Endothelial cell (in vitro differentiated cells): ENCODE measurements around the gene KRTAP10-3. TPM values are rescaled to one million over a fixed set of nuclear protein-coding genes. Genes with fewer than 3 reads are reported as not detected.

Experiments used
- DNase-seq: peaks from one replicate; pipeline ENCODE4 v3.0.0; 2021; ENCODE audit warnings: low spot score
- H3K27ac Mint-ChIP-seq: one replicate; pipeline ENCODE4 v1.8.0; 2021; ENCODE audit warnings: mixed read lengths, inconsistent platforms; ENCODE audit not compliant: unreplicated experiment
- H3K27me3 Mint-ChIP-seq: one replicate; pipeline ENCODE4 v1.8.0; 2021; ENCODE audit warnings: mild to moderate bottlenecking, moderate library complexity, mixed read lengths, inconsistent platforms; ENCODE audit not compliant: unreplicated experiment
- H3K36me3 Mint-ChIP-seq: one replicate; pipeline ENCODE4 v1.8.0; 2021; ENCODE audit warnings: mild to moderate bottlenecking, low read depth, mixed read lengths, inconsistent platforms; ENCODE audit not compliant: unreplicated experiment
- H3K4me1 Mint-ChIP-seq: one replicate; pipeline ENCODE4 v1.8.0; 2021; ENCODE audit warnings: mild to moderate bottlenecking, mixed read lengths, inconsistent platforms; ENCODE audit not compliant: unreplicated experiment
- H3K4me3 Mint-ChIP-seq: one replicate; pipeline ENCODE4 v1.8.0; 2021; ENCODE audit warnings: mild to moderate bottlenecking, mixed read lengths, inconsistent platforms; ENCODE audit not compliant: unreplicated experiment
- H3K9me3 Mint-ChIP-seq: one replicate; pipeline ENCODE4 v1.8.0; 2021; ENCODE audit warnings: mixed read lengths, inconsistent platforms; ENCODE audit not compliant: unreplicated experiment
- total RNA-seq: library from RNA; stranded (reverse); fragmentation: NEBNext Ultra II Directional; extraction: Animal tissue kit (Norgen Biotek cat#: 25700); gene quantifications from one replicate; pipeline ENCODE4 v1.2.1, GENCODE V29; 2021; ENCODE audit not compliant: unreplicated experiment
- TF ChIP-seq, protein P1 (sequence below): fragments of 200-600 bp; sonication (generic); IDR thresholded peaks from one replicate; pipeline ENCODE4 v1.5.0; 2021; ENCODE audit warnings: antibody characterized with exemption; ENCODE audit not compliant: unreplicated experiment

The KRTAP10-3 gene
- total RNA-seq, 1 donor from 2014 or later, result not detected

DNA sequence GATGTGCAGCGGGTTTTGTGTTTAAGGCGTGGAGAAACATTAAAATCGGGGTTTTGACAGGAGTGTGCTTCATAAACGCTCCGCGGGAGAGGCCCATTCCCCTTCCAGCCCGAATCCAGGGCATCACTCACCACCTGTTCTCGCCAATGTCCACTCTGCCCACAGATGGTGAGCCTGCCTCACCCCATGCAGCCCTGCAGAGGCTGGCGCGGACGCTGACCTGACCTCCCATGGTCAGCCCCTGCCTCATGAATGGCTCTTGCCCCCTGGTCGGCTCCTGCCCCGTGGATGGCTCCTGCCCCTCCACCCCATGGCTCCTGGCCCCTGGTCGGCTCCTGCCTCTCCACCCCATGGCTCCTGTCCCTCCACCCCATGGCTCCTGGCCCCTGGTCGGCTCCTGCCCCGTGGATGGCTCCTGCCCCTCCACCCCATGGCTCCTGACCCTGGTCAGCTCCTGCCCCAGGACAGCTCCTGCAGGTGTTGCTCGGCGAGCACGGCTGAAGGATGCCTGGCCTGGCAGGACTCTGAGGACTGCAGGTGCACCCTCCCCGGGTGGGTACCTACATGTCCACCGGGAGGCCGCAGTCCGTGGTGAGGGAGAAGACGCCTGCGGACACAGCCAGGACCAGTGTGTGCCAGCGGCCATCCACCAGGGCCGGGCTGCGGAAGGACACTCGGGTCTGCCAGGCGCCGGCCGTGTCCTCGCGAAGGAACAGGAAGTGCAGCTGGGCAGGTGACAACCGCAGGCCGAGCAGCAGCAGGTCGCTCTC is 25.3 kb downstream of the KRTAP10-3 start:
- TF ChIP-seq, protein P1, sequence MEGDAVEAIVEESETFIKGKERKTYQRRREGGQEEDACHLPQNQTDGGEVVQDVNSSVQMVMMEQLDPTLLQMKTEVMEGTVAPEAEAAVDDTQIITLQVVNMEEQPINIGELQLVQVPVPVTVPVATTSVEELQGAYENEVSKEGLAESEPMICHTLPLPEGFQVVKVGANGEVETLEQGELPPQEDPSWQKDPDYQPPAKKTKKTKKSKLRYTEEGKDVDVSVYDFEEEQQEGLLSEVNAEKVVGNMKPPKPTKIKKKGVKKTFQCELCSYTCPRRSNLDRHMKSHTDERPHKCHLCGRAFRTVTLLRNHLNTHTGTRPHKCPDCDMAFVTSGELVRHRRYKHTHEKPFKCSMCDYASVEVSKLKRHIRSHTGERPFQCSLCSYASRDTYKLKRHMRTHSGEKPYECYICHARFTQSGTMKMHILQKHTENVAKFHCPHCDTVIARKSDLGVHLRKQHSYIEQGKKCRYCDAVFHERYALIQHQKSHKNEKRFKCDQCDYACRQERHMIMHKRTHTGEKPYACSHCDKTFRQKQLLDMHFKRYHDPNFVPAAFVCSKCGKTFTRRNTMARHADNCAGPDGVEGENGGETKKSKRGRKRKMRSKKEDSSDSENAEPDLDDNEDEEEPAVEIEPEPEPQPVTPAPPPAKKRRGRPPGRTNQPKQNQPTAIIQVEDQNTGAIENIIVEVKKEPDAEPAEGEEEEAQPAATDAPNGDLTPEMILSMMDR, result no peak
- no peaks in the 10 kb centered on the region for H3K4me1 Mint-ChIP-seq
- no peaks in the 10 kb centered on the region for H3K9me3 Mint-ChIP-seq
- peaks cover 10% of the 10 kb centered on the region for H3K36me3 Mint-ChIP-seq
- H3K27me3 Mint-ChIP-seq, result peaks cover 11% of the 10 kb centered on the region
- no peak for DNase-seq
- no peak overlapping the region for H3K4me3 Mint-ChIP-seq
- H3K27ac Mint-ChIP-seq, result no peak overlapping the region

DNA sequence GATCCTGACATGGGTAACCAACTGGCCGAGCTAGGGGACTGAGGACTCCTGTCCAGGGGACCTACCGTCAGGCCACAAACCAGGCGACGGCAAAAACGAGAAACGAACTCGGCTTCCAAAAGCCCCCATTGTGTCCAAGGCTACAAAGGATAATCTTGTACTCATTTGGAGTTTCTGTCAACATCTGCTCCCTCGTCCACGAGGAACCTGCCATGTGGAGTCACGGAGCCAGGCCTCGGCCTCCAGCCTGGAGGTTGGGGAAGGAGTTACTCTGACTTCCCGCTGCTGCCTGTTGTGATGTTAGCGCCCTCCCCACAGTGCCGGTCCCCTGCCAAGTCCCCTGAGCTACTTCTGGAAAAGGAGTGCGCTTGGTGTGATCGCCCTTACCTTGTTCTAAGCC is 25.9 kb downstream of the KRTAP10-3 start:
- TF ChIP-seq, protein P1, result no peak
- no peak for DNase-seq
- H3K9me3 Mint-ChIP-seq, result no peaks in the 10 kb centered on the region
- peaks cover 10% of the 10 kb centered on the region for H3K36me3 Mint-ChIP-seq
- H3K27ac Mint-ChIP-seq, result no peak overlapping the region
- H3K27me3 Mint-ChIP-seq, result peaks cover 11% of the 10 kb centered on the region
- H3K4me1 Mint-ChIP-seq, result no peaks in the 10 kb centered on the region
- no peak overlapping the region for H3K4me3 Mint-ChIP-seq

DNA sequence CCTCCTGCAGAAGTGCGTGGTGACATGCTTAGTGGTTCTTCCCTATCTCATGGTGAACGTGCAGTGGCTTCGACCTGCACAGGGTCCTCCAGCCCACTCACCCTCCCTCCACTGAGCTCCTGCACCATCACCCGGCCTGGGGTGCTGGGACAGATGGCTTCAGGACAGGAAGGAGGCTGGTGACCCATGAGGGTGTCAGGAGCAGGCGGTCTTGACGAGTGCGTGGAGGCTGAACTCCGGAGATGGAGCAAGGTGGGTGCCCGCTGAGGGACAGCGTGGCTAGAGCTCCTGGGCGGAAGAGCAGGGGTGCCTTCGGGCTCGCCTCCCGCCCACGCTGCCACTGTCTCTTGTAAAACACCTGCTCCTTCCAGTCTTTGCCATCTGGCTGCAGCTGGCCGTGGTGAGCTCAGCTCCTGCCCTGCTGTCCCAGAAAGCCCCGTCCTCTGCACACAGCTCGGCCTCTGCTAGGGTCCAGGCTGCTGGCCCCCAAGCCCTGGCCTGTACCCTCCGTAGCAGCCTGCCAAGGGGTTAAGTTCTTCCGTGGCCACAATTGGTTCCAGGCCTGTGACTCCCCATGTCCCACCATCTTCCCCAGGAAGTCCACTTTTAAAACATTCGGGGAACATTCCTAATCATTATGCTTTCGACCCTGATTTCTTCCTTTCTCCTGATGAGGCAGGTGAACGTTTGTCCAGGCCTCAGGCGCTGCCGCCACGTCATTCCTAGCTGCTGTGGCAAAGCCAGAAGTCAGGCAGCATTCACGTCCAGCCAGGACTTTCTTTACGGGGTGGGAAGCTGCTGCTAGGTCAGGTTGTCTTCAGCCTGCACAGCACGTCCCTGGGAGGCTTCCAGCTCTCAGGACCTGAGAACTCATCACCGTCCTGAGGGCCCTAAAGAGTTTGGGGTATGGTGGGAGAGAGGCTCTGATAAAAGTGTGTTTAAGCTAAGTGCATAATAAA is 26.7 kb downstream of the KRTAP10-3 start:
- TF ChIP-seq, protein P1, result no peak
- peaks cover 11% of the 10 kb centered on the region for H3K27me3 Mint-ChIP-seq
- DNase-seq, result no peak

DNA sequence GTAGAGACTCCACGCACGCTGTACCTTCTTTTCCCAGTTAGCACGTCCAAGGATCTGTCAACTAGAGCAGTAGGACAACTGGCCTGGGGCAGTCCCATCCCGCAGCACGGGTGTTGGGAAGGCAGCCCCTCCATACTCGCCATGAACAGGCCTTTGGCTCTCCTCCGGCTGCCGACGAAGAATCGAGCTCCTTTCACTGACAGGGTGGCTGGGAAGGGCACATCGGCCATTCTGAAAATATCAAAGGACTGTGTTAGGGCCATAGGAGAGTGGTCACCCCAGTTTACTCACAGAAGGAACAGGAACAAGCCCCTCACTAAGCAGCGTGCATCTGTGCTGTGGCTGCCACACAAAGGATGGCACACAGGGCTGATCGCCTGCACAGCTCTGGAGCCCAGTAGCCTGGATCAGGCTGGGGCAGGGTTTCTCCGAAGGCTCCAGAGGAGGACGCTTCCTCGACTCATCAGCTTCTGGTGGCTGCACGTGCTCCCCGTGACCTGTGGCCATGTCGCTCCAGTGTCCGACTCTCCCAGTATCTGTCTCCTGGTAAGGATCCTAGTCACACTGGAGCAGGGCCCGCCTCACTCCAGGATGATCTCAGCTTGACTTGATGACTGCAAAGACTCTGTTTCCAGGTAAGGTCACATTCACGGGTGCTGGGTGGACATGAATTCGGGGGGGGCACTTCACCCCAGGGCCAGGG is 27.5 kb downstream of the KRTAP10-3 start:
- DNase-seq, result no peak
- H3K27ac Mint-ChIP-seq, result no peak overlapping the region

More for the DNA sequence above, 26.7 kb downstream of the KRTAP10-3 start:
- H3K27ac Mint-ChIP-seq, result no peak overlapping the region
- H3K4me3 Mint-ChIP-seq, result no peak overlapping the region
- no peaks in the 10 kb centered on the region for H3K4me1 Mint-ChIP-seq
- H3K9me3 Mint-ChIP-seq, result no peaks in the 10 kb centered on the region
- H3K36me3 Mint-ChIP-seq, result peaks cover 10% of the 10 kb centered on the region

More for the DNA sequence above, 27.5 kb downstream of the KRTAP10-3 start:
- Mint-ChIP-seq H3K27me3 (peaks cover 14% of the 10 kb centered on the region), H3K9me3 (no peaks in the 10 kb centered on the region), H3K36me3 (peaks cover 10% of the 10 kb centered on the region), H3K4me3 (no peak overlapping the region), H3K4me1 (no peaks in the 10 kb centered on the region)
- TF ChIP-seq, protein P1, result no peak
